Central memory CD8-positive, alpha-beta T cell (primary cell): ENCODE data around the gene TMEM213.
"Not testable (repeated sequence)": the region's sequence is repeated elsewhere in the genome, so short reads cannot be mapped to it uniquely, and the experiment has no call there.

Experiments
- ATAC-seq: fragments of 150-1000 bp; cut with Tn5 transposase; replicated peaks from 2 replicates; pipeline ENCODE4 v1.10.0; 2022; ENCODE audit warnings: mild to moderate bottlenecking, moderate FRiP score, moderate number of reproducible peaks; ENCODE audit not compliant: poor library complexity, severe bottlenecking; ENCODE audit errors: extremely low read depth
- DNase-seq, 2 donors: peaks; one replicate each; pipeline ENCODE4 v3.0.0; 2021; ENCODE audit warnings: low spot score in 2 of 2
- H3K27ac Mint-ChIP-seq: one replicate; pipeline ENCODE4 v1.8.0; 2022; ENCODE audit warnings: low read depth, mild to moderate bottlenecking, moderate library complexity, mixed read lengths
- H3K27me3 Mint-ChIP-seq: one replicate; pipeline ENCODE4 v1.8.0; 2022; ENCODE audit warnings: mixed read lengths
- H3K36me3 Mint-ChIP-seq: one replicate; pipeline ENCODE4 v1.8.0; 2022; ENCODE audit warnings: mild to moderate bottlenecking, moderate library complexity, mixed read lengths; ENCODE audit not compliant: insufficient read depth
- H3K4me1 Mint-ChIP-seq: one replicate; pipeline ENCODE4 v1.8.0; 2022; ENCODE audit warnings: mixed read lengths
- H3K4me3 Mint-ChIP-seq: one replicate; pipeline ENCODE4 v1.8.0; 2022; ENCODE audit warnings: mild to moderate bottlenecking, moderate library complexity, mixed read lengths
- H3K9me3 Mint-ChIP-seq: one replicate; pipeline ENCODE4 v1.8.0; 2022; ENCODE audit warnings: mixed read lengths

Gene TMEM213

GRCh38 chr7:138770904-138771303 lies 26.9 kb upstream of the TMEM213 start:
- no peak overlapping the region for H3K4me3 Mint-ChIP-seq
- no peak for DNase-seq
- H3K27me3 Mint-ChIP-seq: peaks cover 22% of the 10 kb centered on the region
- no peaks in the 10 kb centered on the region for H3K9me3 Mint-ChIP-seq
- ATAC-seq: no peak
- no peak overlapping the region for H3K27ac Mint-ChIP-seq
- no peaks in the 10 kb centered on the region for H3K4me1 Mint-ChIP-seq
- H3K36me3 Mint-ChIP-seq: no peaks in the 10 kb centered on the region

- H3K27ac Mint-ChIP-seq: no peak overlapping the region
- H3K4me3 Mint-ChIP-seq: no peak overlapping the region
- H3K4me1 Mint-ChIP-seq: no peaks in the 10 kb centered on the region
- no peaks in the 10 kb centered on the region for H3K36me3 Mint-ChIP-seq
- peaks cover 22% of the 10 kb centered on the region for H3K27me3 Mint-ChIP-seq
- ATAC-seq (no peak), DNase-seq (no peak)
- H3K9me3 Mint-ChIP-seq: no peaks in the 10 kb centered on the region
Observed at GRCh38 chr7:138773176-138773575, 24.6 kb upstream of the TMEM213 start.

- Mint-ChIP-seq H3K4me3 (no peak overlapping the region), H3K27ac (no peak overlapping the region), H3K27me3 (peaks cover 22% of the 10 kb centered on the region), H3K36me3 (no peaks in the 10 kb centered on the region), H3K9me3 (no peaks in the 10 kb centered on the region), H3K4me1 (no peaks in the 10 kb centered on the region)
- ATAC-seq: no peak
- no peak for DNase-seq
Observed at GRCh38 chr7:138773817-138774216, 24.0 kb upstream of the TMEM213 start.

GRCh38 chr7:138776166-138776833 lies 21.5 kb upstream of the TMEM213 start:
- Mint-ChIP-seq H3K4me1 (no peaks in the 10 kb centered on the region), H3K36me3 (no peaks in the 10 kb centered on the region), H3K9me3 (no peaks in the 10 kb centered on the region), H3K27me3 (peaks cover 12% of the 10 kb centered on the region), H3K27ac (no peak overlapping the region), H3K4me3 (no peak overlapping the region)
- ATAC-seq: no peak
- DNase-seq: no peak

- no peaks in the 10 kb centered on the region for H3K4me1 Mint-ChIP-seq
- DNase-seq (no peak), ATAC-seq (no peak)
- H3K27ac Mint-ChIP-seq: no peak overlapping the region
- H3K27me3 Mint-ChIP-seq: peaks cover 18% of the 10 kb centered on the region
- H3K9me3 Mint-ChIP-seq: no peaks in the 10 kb centered on the region
- no peaks in the 10 kb centered on the region for H3K36me3 Mint-ChIP-seq
- H3K4me3 Mint-ChIP-seq: no peak overlapping the region
Observed at GRCh38 chr7:138781004-138781403, 16.8 kb upstream of the TMEM213 start.

GRCh38 chr7:138784692-138785091 lies 13.1 kb upstream of the TMEM213 start:
- Mint-ChIP-seq H3K4me1 (no peaks in the 10 kb centered on the region), H3K27me3 (peaks cover 49% of the 10 kb centered on the region), H3K4me3 (no peak overlapping the region), H3K9me3 (peaks cover 6% of the 10 kb centered on the region), H3K27ac (no peak overlapping the region), H3K36me3 (peaks cover 2% of the 10 kb centered on the region)
- DNase-seq: no peak
- ATAC-seq: no peak

- H3K4me1 Mint-ChIP-seq: no peaks in the 10 kb centered on the region
- peaks cover 2% of the 10 kb centered on the region for H3K36me3 Mint-ChIP-seq
- H3K4me3 Mint-ChIP-seq: no peak overlapping the region
- peaks cover 6% of the 10 kb centered on the region for H3K9me3 Mint-ChIP-seq
- DNase-seq: no peak
- no peak for ATAC-seq
- H3K27me3 Mint-ChIP-seq: peaks cover 53% of the 10 kb centered on the region
- H3K27ac Mint-ChIP-seq: no peak overlapping the region
Observed at GRCh38 chr7:138785587-138786437, 12.0 kb upstream of the TMEM213 start.

- DNase-seq: no peak
- Mint-ChIP-seq H3K4me1 (peaks cover 17% of the 10 kb centered on the region), H3K27ac (no peak overlapping the region), H3K36me3 (peaks cover 1% of the 10 kb centered on the region), H3K27me3 (peaks cover 37% of the 10 kb centered on the region), H3K9me3 (no peaks in the 10 kb centered on the region), H3K4me3 (no peak overlapping the region)
- ATAC-seq: no peak
Observed at GRCh38 chr7:138796038-138796615, 1.7 kb upstream of the TMEM213 start.

- not testable (repeated sequence) for H3K4me3 Mint-ChIP-seq, DNase-seq, H3K9me3 Mint-ChIP-seq, H3K36me3 Mint-ChIP-seq, H3K27ac Mint-ChIP-seq, ATAC-seq
- Mint-ChIP-seq H3K27me3 (peaks cover 28% of the 10 kb centered on the region), H3K4me1 (peaks cover 17% of the 10 kb centered on the region)
Observed at GRCh38 chr7:138797046-138797445, 748 bp upstream of the TMEM213 start.

GRCh38 chr7:138798836-138799235 lies 1.0 kb downstream of the TMEM213 start:
- peaks cover 12% of the 10 kb centered on the region for H3K4me1 Mint-ChIP-seq
- no peak overlapping the region for H3K27ac Mint-ChIP-seq
- H3K4me3 Mint-ChIP-seq: no peak overlapping the region
- H3K36me3 Mint-ChIP-seq: peaks cover 1% of the 10 kb centered on the region
- H3K27me3 Mint-ChIP-seq: peaks cover 21% of the 10 kb centered on the region
- DNase-seq (no peak), ATAC-seq (no peak)
- H3K9me3 Mint-ChIP-seq: no peaks in the 10 kb centered on the region

- Mint-ChIP-seq H3K4me3 (no peak overlapping the region), H3K9me3 (no peaks in the 10 kb centered on the region), H3K36me3 (peaks cover 1% of the 10 kb centered on the region), H3K4me1 (peaks cover 12% of the 10 kb centered on the region), H3K27me3 (peaks cover 21% of the 10 kb centered on the region), H3K27ac (no peak overlapping the region)
- DNase-seq: no peak
- no peak for ATAC-seq
Observed at GRCh38 chr7:138799336-138800000, 1.7 kb downstream of the TMEM213 start.

- H3K4me1 Mint-ChIP-seq: peaks cover 12% of the 10 kb centered on the region
- H3K27me3 Mint-ChIP-seq: peaks cover 21% of the 10 kb centered on the region
- ATAC-seq: no peak
- DNase-seq: no peak
- no peaks in the 10 kb centered on the region for H3K36me3 Mint-ChIP-seq
- no peak overlapping the region for H3K27ac Mint-ChIP-seq
- no peaks in the 10 kb centered on the region for H3K9me3 Mint-ChIP-seq
- no peak overlapping the region for H3K4me3 Mint-ChIP-seq
Observed at GRCh38 chr7:138801256-138801655, 3.5 kb downstream of the TMEM213 start.
